Activated naive CD4-positive, alpha-beta T cell treated with anti-CD3 and anti-CD28 coated beads, Interleukin-2, amount 10 ng/mL, durations not matched to agents 7 days and 5 days (primary cell): ENCODE measurements around the gene NHLRC2.

Experiments used
- CTCF ChIA-PET: fragments of 350-600 bp; sonication (Branson Sonifier 250); formaldehyde crosslinking; loops from one replicate; lab custom pipeline; 2021; ENCODE audit warnings: antibody characterized with exemption; lab: Charles Lee
- DNase-seq: peaks from one replicate; pipeline ENCODE4 v3.0.0-alpha.2; 2020
- H3K27ac Mint-ChIP-seq: one replicate; pipeline ENCODE4 v1.8.0; 2021; ENCODE audit warnings: mild to moderate bottlenecking, moderate library complexity, mixed read lengths
- H3K27me3 Mint-ChIP-seq: one replicate; pipeline ENCODE4 v1.8.0; 2021; ENCODE audit warnings: mild to moderate bottlenecking, mixed read lengths
- H3K36me3 Mint-ChIP-seq: one replicate; pipeline ENCODE4 v1.8.0; 2021; ENCODE audit warnings: mixed read lengths
- H3K4me1 Mint-ChIP-seq: one replicate; pipeline ENCODE4 v1.8.0; 2021; ENCODE audit warnings: mixed read lengths
- H3K4me3 Mint-ChIP-seq: one replicate; pipeline ENCODE4 v1.8.0; 2021; ENCODE audit warnings: mild to moderate bottlenecking, moderate library complexity, mixed read lengths
- H3K9me3 Mint-ChIP-seq: one replicate; pipeline ENCODE4 v1.8.0; 2021; ENCODE audit warnings: mixed read lengths

Gene NHLRC2

DNA sequence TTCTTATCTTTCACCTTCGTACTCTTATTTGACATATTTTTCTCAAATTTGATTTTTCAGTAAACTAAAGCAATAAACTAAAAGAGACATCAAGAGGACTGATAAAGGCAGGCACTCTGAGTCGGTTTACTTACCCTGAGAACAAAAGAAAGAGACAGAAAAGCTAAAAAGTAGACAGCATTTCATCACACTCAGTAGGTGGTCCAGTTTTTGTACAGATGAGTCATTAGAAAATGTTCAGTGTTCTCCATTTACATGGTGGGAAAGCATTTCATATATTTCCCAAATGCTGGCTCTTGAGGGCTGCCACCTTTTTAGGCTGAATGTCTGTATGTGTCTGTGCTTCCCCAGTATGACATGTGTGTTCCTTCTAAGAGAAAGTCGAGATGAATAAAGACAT, 52.7 kb downstream of the NHLRC2 start:
- Mint-ChIP-seq H3K27ac (no peak overlapping the region), H3K36me3 (peaks cover 17% of the 10 kb centered on the region), H3K4me1 (no peaks in the 10 kb centered on the region), H3K27me3 (no peaks in the 10 kb centered on the region), H3K9me3 (no peaks in the 10 kb centered on the region), H3K4me3 (no peak overlapping the region)
- DNase-seq, result no peak
- CTCF ChIA-PET, result no interaction called here

DNA sequence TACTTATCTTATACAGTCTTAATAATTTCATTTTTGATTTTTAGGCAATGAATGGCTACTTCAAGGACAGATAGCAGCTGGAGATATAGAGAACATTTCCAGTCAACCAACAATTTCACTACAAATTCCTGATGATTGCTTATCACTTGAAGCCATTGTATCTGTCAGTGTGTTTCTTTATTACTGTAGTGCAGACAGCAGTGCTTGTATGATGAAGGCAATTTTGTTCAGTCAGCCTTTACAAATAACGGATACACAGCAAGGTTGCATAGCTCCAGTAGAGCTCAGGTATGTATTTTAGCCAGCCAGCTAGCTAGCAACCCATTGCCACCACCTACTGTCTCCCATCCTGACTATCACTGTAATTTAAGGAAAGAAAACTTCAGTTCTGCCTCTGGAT, 53.8 kb downstream of the NHLRC2 start:
- no peak overlapping the region for H3K4me3 Mint-ChIP-seq
- no peak for DNase-seq

DNA sequence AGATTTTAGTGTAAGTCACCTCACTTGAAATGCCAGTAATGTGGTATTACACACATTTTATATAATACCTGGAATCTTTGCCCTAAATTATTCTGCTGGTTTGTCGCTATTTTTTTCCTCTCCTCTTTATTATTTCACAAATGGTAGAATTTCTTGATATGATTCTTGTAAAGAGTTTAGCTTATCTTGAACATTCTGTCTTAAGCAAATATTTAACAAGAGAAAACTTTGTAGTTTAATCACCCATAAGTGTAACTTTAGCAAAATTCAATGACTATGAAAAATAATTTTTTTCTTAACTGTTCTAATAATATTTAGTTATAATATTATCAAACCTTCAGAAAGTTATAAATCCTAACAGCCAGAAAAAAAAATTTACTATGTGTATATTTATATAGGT, 56.7 kb downstream of the NHLRC2 start:
- H3K4me3 Mint-ChIP-seq, result no peak overlapping the region
- no peak for DNase-seq
- no peaks in the 10 kb centered on the region for H3K4me1 Mint-ChIP-seq
- H3K27ac Mint-ChIP-seq, result no peak overlapping the region
- H3K9me3 Mint-ChIP-seq, result no peaks in the 10 kb centered on the region
- CTCF ChIA-PET, result no interaction called here
- H3K27me3 Mint-ChIP-seq, result no peaks in the 10 kb centered on the region
- peaks cover 13% of the 10 kb centered on the region for H3K36me3 Mint-ChIP-seq

More for the DNA sequence above, 53.8 kb downstream of the NHLRC2 start:
- Mint-ChIP-seq H3K27ac (no peak overlapping the region), H3K4me1 (no peaks in the 10 kb centered on the region), H3K27me3 (no peaks in the 10 kb centered on the region), H3K36me3 (peaks cover 22% of the 10 kb centered on the region), H3K9me3 (no peaks in the 10 kb centered on the region)
- CTCF ChIA-PET, result no interaction called here

DNA sequence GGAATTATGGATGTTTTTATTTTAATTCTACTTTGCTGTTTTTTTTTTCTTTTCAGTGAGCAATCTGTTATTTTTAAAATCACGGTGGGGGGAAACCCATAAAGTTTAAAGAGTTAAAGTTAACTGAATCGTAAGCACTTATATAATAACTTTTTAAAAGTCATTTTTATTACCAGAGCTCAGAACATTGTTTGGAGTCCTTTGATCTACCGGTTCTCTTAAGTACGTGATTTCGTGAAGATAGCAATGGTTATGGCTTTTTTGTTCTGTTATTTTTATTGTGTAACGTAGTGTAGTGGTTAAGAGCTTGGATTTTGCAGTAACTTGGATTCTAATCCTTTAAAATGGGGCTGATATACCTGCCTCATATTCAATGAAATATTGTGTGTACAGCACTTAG, 57.4 kb downstream of the NHLRC2 start:
- no peak overlapping the region for H3K4me3 Mint-ChIP-seq
- H3K27ac Mint-ChIP-seq, result no peak overlapping the region
- no peaks in the 10 kb centered on the region for H3K27me3 Mint-ChIP-seq
- no peaks in the 10 kb centered on the region for H3K9me3 Mint-ChIP-seq
- CTCF ChIA-PET, result no interaction called here
- no peaks in the 10 kb centered on the region for H3K4me1 Mint-ChIP-seq
- peaks cover 13% of the 10 kb centered on the region for H3K36me3 Mint-ChIP-seq
- no peak for DNase-seq

DNA sequence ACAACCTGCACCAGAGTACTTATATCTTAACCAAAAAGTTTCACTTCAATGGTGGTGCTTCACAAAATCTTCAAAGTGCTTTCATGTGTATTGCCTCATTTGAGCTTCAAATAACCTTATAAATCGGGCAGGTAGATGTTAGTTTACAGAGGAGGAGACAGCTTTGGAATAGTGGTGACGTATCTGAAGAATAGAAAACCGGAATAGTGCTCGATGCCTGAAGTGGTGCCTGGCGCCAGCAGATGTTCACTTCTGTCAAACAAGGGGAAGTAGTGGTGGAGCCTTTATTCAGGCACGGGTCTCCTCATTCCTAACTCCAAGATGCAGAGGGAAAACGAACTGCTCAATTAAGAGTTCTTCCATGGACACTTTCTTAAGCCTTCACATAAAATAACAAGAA, 58.1 kb downstream of the NHLRC2 start:
- Mint-ChIP-seq H3K4me3 (no peak overlapping the region), H3K27ac (no peak overlapping the region), H3K4me1 (no peaks in the 10 kb centered on the region), H3K27me3 (no peaks in the 10 kb centered on the region), H3K9me3 (no peaks in the 10 kb centered on the region), H3K36me3 (peaks cover 11% of the 10 kb centered on the region)
- no peak for DNase-seq
- CTCF ChIA-PET, result no interaction called here

DNA sequence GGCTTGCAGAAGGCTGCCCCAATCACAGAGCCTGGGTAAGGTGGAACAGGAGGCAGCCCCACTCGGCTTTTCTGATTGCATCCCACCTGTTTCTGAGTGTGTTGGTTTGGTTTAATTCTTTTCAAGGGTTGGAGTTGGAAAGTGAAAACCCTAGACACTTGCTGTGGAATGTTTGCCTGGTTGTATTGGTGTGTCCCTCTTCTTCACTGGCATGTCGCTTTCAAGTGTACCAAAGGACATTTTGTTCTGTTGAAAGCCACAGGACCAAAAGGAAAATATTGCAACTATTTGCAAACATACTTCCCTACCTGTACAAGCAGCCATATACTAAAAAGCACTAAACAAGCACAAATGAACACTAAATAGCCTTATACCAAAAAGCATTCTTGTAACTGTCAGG, 60.5 kb downstream of the NHLRC2 start:
- H3K4me1 Mint-ChIP-seq, result no peaks in the 10 kb centered on the region
- H3K36me3 Mint-ChIP-seq, result peaks cover 13% of the 10 kb centered on the region
- DNase-seq, result no peak
- H3K27ac Mint-ChIP-seq, result no peak overlapping the region
- CTCF ChIA-PET, result no interaction called here
- no peaks in the 10 kb centered on the region for H3K9me3 Mint-ChIP-seq
- no peaks in the 10 kb centered on the region for H3K27me3 Mint-ChIP-seq
- no peak overlapping the region for H3K4me3 Mint-ChIP-seq

DNA sequence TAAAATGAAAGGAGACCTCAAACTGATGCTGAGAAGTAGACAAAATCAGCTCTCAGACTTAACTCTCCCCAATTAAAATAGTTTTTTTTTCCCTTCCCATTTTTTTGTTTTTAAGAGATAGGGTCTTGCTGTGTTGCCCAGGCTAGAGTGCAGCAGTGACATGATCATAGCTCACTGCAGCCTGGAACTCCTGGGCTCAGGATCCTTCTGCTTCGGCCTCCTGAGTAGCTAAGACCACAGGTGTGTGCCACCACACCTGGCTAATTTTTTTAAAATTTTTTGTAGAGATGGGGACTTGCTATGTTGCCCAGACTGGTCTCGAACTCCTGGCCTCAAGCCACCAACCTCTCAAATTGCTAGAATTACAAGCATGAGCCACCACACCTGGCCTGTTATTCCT, 61.1 kb downstream of the NHLRC2 start:
- Mint-ChIP-seq H3K36me3 (peaks cover 13% of the 10 kb centered on the region), H3K27me3 (no peaks in the 10 kb centered on the region), H3K4me3 (no peak overlapping the region), H3K27ac (no peak overlapping the region), H3K9me3 (no peaks in the 10 kb centered on the region), H3K4me1 (no peaks in the 10 kb centered on the region)
- CTCF ChIA-PET, result no interaction called here
- DNase-seq, result no peak

DNA sequence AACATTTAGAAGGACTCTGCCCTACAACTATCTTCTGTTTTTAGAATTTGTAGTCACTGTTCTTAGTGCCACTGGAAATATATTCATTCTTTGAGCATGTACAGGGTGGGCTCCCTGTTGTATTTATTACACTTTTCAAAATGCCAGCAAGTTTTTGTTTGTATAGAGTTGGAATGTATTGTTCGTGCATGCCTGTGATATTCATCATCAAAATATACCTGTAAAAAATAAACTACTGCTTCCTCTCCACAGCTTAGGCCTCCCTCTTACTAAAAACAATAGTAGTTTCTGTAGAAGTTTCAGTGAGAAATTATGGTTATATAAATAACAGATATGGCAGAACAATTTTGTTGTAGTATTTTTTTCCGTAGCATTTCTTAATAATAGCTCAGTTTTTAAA, 61.6 kb downstream of the NHLRC2 start:
- Mint-ChIP-seq H3K4me3 (no peak overlapping the region), H3K27ac (no peak overlapping the region), H3K4me1 (no peaks in the 10 kb centered on the region), H3K36me3 (peaks cover 13% of the 10 kb centered on the region), H3K27me3 (no peaks in the 10 kb centered on the region), H3K9me3 (no peaks in the 10 kb centered on the region)
- DNase-seq, result no peak
- CTCF ChIA-PET, result no interaction called here

DNA sequence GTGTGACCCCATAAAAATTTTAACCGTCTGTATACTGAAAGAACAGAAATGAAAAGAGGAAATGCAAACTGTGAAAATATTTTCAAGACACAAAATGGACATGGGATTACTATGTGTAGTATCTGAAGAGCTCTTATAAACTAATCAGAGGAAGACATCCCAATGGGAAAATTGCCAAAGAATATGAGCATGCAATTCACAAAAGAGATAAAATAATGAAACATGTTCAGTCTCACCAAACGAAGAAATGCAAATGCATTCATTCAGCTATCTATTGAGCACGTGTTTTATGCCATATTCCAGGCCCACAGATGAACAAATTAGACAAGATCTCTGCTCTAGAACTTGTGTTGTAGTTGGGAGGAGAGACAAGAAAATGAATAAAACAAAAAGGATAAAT, 63.2 kb downstream of the NHLRC2 start:
- peaks cover 7% of the 10 kb centered on the region for H3K36me3 Mint-ChIP-seq

DNA sequence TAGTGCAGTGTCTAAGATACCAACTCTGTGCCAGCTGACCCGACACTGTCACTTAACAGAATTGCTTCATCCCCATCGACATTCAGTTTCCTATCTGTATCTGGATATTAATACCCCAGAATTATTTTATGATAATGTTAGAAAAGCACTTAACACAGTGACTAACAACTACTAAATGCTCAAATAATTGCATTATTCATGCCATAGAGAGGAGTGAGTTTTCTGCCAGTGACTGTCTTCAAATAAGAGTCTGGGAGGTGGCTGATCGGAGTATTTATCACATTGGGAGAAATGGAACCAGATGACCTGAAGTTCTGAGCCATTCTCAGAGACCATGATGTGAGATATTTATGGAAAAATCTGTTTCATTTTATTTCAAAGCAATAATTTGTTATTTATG, 65.7 kb downstream of the NHLRC2 start:
- DNase-seq, result no peak
- H3K4me1 Mint-ChIP-seq, result no peaks in the 10 kb centered on the region
- H3K27ac Mint-ChIP-seq, result no peak overlapping the region
- no peak overlapping the region for H3K4me3 Mint-ChIP-seq
- peaks cover 6% of the 10 kb centered on the region for H3K36me3 Mint-ChIP-seq
- peaks cover 18% of the 10 kb centered on the region for H3K27me3 Mint-ChIP-seq
- CTCF ChIA-PET, result no interaction called here
- peaks cover 9% of the 10 kb centered on the region for H3K9me3 Mint-ChIP-seq

More for the DNA sequence above, 63.2 kb downstream of the NHLRC2 start:
- no peak for DNase-seq
- no peaks in the 10 kb centered on the region for H3K27me3 Mint-ChIP-seq
- H3K4me1 Mint-ChIP-seq, result no peaks in the 10 kb centered on the region
- H3K4me3 Mint-ChIP-seq, result no peak overlapping the region
- H3K9me3 Mint-ChIP-seq, result no peaks in the 10 kb centered on the region
- CTCF ChIA-PET, result interaction anchor here (1.0 to 1.3 kb wide), 2 partner anchors 36 to 119 kb away, joined by 4 read pairs; no protein-coding TSS in a partner anchor
- H3K27ac Mint-ChIP-seq, result no peak overlapping the region

DNA sequence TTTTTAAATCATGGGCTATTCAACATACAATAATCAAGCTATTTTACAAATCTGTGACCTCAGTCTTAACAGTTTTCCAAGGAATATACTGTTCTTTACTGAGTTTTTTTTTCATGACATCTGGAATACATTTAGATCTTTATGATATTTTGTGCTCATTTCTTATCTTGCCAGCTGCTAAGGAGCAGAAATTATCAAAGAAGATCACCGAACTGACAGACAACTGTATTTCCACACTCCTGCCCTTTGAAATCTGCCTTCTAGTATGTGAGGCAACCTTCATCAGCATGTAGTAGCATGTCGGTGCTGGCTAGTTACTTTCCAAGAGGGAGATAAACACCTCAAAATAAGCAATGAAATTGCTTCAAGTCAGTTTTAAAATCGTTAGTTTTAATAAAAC, 66.4 kb downstream of the NHLRC2 start:
- CTCF ChIA-PET, result no interaction called here
- H3K4me3 Mint-ChIP-seq, result no peak overlapping the region
- no peak for DNase-seq
- H3K36me3 Mint-ChIP-seq, result peaks cover 6% of the 10 kb centered on the region
- peaks cover 19% of the 10 kb centered on the region for H3K27me3 Mint-ChIP-seq
- no peaks in the 10 kb centered on the region for H3K4me1 Mint-ChIP-seq
- no peak overlapping the region for H3K27ac Mint-ChIP-seq
- peaks cover 12% of the 10 kb centered on the region for H3K9me3 Mint-ChIP-seq

DNA sequence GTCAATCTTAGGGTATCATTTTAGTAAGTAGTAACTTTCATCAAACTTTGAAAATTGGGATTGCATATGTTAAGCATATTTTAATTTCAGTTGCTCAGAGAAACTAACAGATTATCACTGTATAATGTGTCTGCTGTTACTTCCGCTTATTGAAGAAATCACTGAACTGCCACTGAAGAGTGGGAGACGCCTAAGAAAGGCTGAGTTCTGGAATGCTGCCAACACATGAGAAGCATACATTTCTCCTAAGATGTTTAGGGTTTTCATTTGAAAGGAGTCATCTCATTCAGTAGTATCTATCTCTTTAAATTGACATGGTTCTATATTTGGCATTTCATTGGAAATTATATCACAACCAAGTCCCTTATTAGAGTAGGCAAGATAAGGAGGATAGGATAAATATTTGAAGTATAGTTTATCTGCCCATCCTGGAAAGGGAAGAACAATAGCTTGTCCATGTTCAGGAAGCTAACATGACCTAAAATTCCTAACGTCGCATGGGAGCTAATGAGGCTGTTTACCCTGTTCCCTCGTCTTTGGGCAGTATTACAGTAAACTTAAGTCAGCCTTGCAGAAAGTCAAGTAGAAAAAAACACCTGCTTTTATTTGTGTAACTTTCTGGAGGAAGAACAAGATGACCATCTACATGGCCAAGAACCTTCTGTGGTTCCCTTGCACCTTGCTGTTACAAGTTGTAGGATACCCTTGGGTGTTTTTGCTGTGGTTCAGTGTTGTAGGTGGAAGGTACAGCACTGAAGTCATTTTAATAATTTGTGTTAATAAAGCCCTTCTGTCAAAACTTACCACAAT, 67.3 kb downstream of the NHLRC2 start:
- Mint-ChIP-seq H3K36me3 (peaks cover 6% of the 10 kb centered on the region), H3K27me3 (peaks cover 26% of the 10 kb centered on the region), H3K9me3 (peaks cover 12% of the 10 kb centered on the region), H3K4me1 (no peaks in the 10 kb centered on the region), H3K27ac (no peak overlapping the region), H3K4me3 (no peak overlapping the region)
- no peak for DNase-seq
- CTCF ChIA-PET, result no interaction called here

DNA sequence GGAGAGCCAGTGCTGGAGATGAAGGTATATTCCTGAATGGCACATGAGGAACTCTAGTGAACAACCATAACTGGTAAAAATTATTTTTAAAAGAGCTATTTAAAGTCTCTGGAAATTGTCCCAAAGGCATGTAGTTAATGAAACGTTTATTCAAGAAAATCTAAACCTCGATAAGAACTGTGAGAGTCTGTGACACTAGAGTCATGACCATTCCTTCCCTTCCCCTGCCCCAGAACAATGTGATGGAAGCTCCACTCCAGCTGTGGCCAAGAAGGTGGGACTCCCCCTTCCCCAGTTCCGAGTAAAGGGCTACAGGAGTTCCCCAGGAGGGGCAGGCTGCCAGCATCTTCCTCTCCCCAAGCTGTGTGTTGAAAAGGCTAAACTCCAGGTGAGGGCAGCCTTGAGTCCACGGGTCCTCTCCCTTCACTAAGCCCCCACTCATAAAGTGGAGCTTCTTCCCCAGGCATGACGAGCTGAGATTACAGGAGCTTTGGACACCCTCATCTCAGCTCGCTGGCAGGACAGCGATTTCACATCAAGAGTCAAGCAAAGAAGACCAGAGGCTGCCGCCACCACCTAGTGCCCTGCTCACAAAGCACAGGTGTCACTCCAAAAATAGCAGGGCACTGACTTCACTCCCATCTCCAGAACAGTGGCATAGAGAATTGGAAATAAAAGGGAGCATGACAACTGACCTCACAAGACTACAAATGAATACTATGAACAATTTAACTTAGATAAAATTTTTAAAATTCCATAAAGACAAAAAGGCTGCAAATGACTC, 68.5 kb downstream of the NHLRC2 start:
- Mint-ChIP-seq H3K4me3 (no peak overlapping the region), H3K4me1 (no peaks in the 10 kb centered on the region), H3K36me3 (no peaks in the 10 kb centered on the region), H3K27me3 (peaks cover 26% of the 10 kb centered on the region), H3K9me3 (peaks cover 12% of the 10 kb centered on the region), H3K27ac (no peak overlapping the region)
- CTCF ChIA-PET, result no interaction called here
- DNase-seq, result no peak

DNA sequence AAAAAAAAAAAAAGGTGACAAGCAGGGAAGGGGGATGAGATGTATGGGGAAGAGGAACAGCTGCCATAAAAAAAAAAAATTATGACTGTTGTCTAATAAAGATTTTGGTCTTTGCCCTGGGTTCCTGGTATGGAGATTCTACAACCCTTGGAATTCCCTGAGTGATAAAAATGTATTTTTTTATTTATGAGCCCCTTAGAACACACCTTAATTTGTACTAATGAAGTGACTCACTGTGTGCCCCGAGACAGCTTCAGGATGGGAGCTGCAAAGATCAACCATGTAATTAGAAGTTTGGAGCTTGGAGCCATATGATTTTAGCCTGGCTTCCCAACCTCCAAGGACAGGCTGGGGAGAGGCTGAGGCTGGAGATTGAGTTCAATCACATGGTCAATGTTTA, 69.7 kb downstream of the NHLRC2 start:
- no peak overlapping the region for H3K27ac Mint-ChIP-seq
- CTCF ChIA-PET, result interaction anchor here (0.6 kb wide), 1 partner anchor 179 kb away, joined by 3 read pairs; no protein-coding TSS in a partner anchor
- H3K9me3 Mint-ChIP-seq, result peaks cover 12% of the 10 kb centered on the region
- DNase-seq, result no peak
- H3K4me3 Mint-ChIP-seq, result no peak overlapping the region
- H3K36me3 Mint-ChIP-seq, result no peaks in the 10 kb centered on the region
- peaks cover 32% of the 10 kb centered on the region for H3K27me3 Mint-ChIP-seq
- H3K4me1 Mint-ChIP-seq, result no peaks in the 10 kb centered on the region

DNA sequence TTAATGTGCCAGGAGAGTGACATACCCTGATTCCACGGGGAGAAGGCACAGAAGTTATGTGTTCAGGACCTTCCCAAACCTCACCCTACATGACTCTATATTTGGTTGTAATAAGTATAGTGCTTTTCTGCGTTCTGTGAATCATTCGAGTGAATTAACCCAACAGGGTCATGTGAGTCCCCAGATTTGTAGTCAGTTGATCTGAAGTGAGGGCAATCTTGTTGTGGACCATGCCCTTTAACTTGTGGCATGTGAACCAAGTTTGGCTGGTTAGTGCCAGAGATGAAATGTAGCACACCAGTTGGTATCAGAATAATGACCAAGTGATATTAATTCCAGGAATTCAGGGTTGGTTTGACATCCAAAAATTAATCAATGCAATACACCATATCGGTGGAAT, 70.2 kb downstream of the NHLRC2 start:
- CTCF ChIA-PET, result interaction anchor here (0.6 kb wide), 1 partner anchor 178 kb away, joined by 3 read pairs; no protein-coding TSS in a partner anchor
- Mint-ChIP-seq H3K27ac (no peak overlapping the region), H3K36me3 (no peaks in the 10 kb centered on the region), H3K9me3 (peaks cover 12% of the 10 kb centered on the region), H3K4me3 (no peak overlapping the region), H3K4me1 (no peaks in the 10 kb centered on the region), H3K27me3 (peaks cover 37% of the 10 kb centered on the region)
- DNase-seq, result no peak
